KOPT-K1 (cell line): ENCODE results near the gene MEI1.

Experiments used
- H3K27ac ChIP-seq: fragments of 200-600 bp; sonication (generic); 2 replicates; pipeline ENCODE4 v1.5.1; 2016; ENCODE audit warnings: antibody characterized with exemption, mild to moderate bottlenecking, low read depth, low read length; ENCODE audit not compliant: poor library complexity, severe bottlenecking
- H3K36me3 ChIP-seq: fragments of 200-600 bp; sonication (generic); 2 replicates; pipeline ENCODE4 v1.5.1; 2017; ENCODE audit warnings: antibody characterized with exemption, mild to moderate bottlenecking, low read length, moderate library complexity; ENCODE audit not compliant: insufficient read depth
- H3K9me3 ChIP-seq: fragments of 200-600 bp; sonication (generic); 2 replicates; pipeline ENCODE4 v1.5.1; 2017; ENCODE audit warnings: antibody characterized with exemption, low read length, mild to moderate bottlenecking; ENCODE audit not compliant: insufficient read depth, poor library complexity, severe bottlenecking

Gene MEI1

DNA sequence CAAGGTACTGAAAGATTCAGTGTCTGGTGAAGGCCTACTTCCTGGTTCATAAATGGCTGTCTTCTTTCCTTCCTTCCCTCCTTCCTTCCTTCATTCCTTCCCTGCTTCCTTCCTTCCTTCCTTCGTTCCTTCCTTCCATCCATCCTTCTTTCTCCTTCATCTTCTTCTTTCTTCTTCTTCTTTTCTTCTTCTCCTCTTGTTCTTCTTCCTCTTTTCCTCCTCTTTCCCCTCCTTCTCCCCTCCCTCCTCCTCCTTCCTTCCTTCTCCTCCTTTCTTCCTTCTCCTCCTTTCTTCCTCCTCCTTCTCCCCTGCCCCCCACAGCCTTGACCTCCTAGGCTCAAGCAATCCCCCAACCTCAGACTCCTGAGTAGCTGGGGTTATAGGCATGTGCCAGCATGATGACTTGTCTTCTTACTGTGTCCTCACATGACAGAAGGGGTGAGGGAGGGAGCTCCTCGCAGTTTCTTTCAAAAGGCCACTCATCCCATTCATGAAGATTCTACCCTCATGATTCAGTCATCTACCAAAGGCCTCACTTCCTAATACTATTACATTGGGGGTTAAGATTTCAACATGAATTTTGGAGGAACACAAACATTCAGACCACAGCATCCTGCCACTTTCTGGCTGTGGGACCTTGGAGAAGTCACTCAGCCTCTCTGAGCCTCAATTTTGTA is 78.6 kb downstream of the MEI1 start:
- no peaks in the 10 kb centered on the region for H3K9me3 ChIP-seq
- no peaks in the 10 kb centered on the region for H3K36me3 ChIP-seq
- H3K27ac ChIP-seq = no peak overlapping the region

DNA sequence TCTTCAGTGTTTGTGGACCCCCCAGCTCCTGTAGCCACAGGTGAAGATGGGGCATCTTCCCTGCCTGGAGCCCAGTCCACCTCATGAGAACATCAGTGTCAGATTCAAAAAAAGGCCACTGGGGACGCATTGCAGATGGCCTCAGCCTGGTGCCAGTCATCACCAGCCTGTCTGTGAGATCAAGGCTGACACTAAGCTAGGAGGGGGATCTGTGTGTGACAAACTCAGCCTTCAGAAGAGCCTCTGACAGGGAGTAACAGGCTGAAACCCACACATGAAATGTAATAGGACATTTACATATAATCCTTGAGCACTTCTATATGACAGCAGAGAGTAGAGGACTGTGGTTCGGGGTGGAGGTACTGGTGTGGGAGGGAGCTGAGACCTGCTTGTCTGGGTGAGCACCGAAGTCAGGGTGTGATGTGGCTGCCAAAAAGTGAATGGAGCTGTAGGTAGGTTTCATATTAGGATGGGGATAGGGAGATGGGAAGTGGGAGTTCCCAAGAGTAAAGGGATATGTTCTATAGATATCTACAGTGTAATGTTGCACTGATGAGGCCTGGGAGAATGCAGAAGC is 80.7 kb downstream of the MEI1 start:
- Histone ChIP-seq H3K9me3 (no peaks in the 10 kb centered on the region), H3K36me3 (no peaks in the 10 kb centered on the region), H3K27ac (no peak overlapping the region)

DNA sequence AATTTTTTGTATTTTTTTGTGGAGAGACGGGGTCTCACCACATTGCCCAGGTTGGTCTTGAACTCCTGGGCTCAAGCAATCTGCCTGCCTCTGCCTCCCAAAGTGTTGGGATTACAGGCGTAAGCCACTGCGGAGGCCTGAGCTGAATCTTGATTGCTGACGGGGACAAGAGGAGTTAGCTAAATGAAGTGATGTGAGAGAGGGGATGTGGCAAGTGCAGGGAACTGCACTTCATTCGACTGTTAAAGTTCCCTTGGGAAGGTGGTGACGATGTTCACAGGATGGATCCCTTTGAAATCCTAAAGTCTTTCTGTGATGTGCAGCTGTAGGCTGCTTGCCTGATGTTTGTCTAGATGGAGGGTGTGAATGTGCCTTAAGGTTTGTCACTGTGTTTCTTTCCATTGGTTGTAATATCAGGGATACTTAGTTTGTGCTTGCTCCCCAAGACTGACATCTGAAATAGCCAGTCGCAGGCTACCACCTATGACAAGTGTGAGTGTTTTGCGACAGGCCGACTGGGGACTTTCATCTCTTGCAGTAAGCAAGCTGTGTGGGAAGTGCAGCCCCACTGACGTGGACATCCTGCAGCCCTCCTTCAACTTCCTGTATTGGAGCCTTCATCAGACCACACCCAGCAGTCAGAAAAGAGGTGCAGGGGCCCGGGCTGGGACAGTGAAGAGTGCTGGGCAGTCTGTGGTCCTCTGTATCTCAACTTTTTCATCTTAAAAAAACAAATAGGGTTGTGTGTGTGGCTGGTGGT is 81.6 kb downstream of the MEI1 start:
- Histone ChIP-seq H3K9me3 (no peaks in the 10 kb centered on the region), H3K36me3 (no peaks in the 10 kb centered on the region), H3K27ac (peak overlapping the region; percentile 47)

- Histone ChIP-seq H3K9me3 (no peaks in the 10 kb centered on the region), H3K36me3 (no peaks in the 10 kb centered on the region), H3K27ac (peak overlapping the region; percentile 47)
Measured at GRCh38 chr22:41781507-41781906, 82.2 kb downstream of the MEI1 start.

DNA sequence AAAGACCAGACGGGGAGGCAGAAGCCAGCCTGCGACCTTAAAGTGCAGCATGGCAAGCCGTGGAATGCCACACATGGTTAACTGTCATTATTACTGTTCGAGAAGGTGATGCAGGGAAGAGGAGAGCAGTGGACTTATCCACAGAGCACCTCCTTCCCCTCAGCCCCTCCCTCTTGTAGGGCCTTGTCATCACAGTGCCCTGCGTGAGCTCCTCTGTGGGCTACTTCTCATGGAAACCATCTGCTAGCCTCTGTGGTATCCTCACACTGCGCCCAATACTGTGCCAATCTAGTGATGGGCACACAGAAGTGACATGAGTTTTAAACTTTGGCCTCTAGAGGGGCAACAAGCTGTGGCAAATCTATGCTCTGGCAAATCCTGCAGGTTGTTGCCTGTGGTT is 83.0 kb downstream of the MEI1 start:
- H3K36me3 ChIP-seq = no peaks in the 10 kb centered on the region
- peak overlapping the region; percentile 47 for H3K27ac ChIP-seq
- no peaks in the 10 kb centered on the region for H3K9me3 ChIP-seq

DNA sequence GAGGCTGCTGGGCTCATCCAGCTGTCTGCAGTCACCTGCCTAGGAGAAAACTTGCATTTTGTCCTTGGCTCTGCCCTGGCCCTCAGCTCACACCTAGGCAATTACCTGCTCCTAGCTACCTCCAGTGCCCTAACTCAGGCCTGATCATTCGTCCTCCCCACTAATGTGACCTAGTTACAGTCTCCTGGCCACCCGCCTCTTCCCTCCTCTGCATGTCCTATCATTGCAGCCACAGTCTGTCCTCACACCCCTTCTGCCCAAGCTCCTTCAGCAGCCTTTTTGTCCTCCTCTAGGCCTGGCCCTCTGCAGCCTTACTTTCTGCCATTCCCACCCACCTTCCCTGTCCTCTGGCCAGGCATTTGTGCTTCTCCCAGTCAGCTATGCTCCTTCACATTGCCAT is 83.4 kb downstream of the MEI1 start:
- H3K9me3 ChIP-seq = no peaks in the 10 kb centered on the region

DNA sequence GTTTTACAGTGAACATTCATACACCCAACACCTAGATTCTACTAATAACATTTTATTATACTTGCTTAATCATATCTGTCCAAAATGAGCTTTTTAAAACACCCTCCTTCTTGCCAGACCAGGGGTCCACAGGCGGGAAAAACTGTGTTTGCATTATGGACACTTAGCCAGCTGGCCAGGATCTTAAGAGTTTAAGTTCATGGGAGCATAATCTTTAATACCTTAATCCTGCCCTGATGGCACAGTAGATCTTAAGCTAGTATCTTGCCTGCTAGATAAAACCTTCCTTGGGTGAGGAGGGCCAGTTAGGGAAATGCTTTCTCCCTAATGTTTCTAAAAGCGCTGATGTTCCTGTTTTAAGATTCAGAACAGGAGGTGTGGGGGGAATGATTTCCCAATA is 88.0 kb downstream of the MEI1 start:
- Histone ChIP-seq H3K36me3 (no peaks in the 10 kb centered on the region), H3K27ac (no peak overlapping the region), H3K9me3 (no peaks in the 10 kb centered on the region)

More for the DNA sequence above, 83.4 kb downstream of the MEI1 start:
- Histone ChIP-seq H3K36me3 (no peaks in the 10 kb centered on the region), H3K27ac (no peak overlapping the region)

- Histone ChIP-seq H3K9me3 (no peaks in the 10 kb centered on the region), H3K36me3 (no peaks in the 10 kb centered on the region)
Measured at GRCh38 chr22:41793871-41794270, 94.6 kb downstream of the MEI1 start.

DNA sequence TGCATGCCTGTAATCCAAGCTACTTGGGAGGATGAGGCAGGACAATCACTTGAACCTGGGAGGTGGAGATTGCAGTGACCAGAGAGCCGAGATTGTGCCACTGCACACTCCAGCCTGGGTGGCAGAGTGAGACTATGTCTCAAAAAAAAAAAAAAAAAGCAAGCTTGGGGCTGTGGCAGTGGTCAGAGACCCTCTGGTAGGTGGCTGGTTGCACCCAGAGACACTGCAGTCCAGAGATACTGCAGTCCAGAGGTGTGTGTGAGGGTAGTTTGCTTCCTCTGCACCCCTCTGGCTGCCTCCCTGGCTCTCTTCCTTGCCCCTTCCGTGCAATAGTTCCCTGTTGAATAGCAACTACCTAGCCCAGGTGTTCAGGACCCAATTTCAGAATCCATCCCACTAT is 99.4 kb downstream of the MEI1 start:
- no peak overlapping the region for H3K27ac ChIP-seq
- no peaks in the 10 kb centered on the region for H3K9me3 ChIP-seq
- H3K36me3 ChIP-seq = no peaks in the 10 kb centered on the region

More at GRCh38 chr22:41793871-41794270, 94.6 kb downstream of the MEI1 start:
- no peak overlapping the region for H3K27ac ChIP-seq

GRCh38 chr22:41799486-41800347 is 100.4 kb downstream of the MEI1 start:
- Histone ChIP-seq H3K27ac (peak overlapping the region; percentile 94), H3K9me3 (no peaks in the 10 kb centered on the region), H3K36me3 (no peaks in the 10 kb centered on the region)

- Histone ChIP-seq H3K36me3 (no peaks in the 10 kb centered on the region), H3K9me3 (no peaks in the 10 kb centered on the region), H3K27ac (peak within 1 kb of the TSS; percentile 94)
Measured at GRCh38 chr22:41800348-41801146, 101.2 kb downstream of the MEI1 start, which contains the start of gene CCDC134. Gene CCDC134, plus strand, starts transcription at chr22:41800679. Its CDS starts 8,212 bp downstream, at chr22:41808891.

GRCh38 chr22:41801147-41801819 is 102.0 kb downstream of the MEI1 start:
- no peaks in the 10 kb centered on the region for H3K9me3 ChIP-seq
- 0 out of 2 replicates have a peak, but pooled peaks cover 1% of the 10 kb centered on the region for H3K36me3 ChIP-seq
- peak overlapping the region; percentile 94 for H3K27ac ChIP-seq

GRCh38 chr22:41801886-41802285 is 102.6 kb downstream of the MEI1 start:
- 0 out of 2 replicates have a peak, but pooled peaks cover 6% of the 10 kb centered on the region for H3K36me3 ChIP-seq
- peak overlapping the region; percentile 94 for H3K27ac ChIP-seq
- H3K9me3 ChIP-seq = no peaks in the 10 kb centered on the region

DNA sequence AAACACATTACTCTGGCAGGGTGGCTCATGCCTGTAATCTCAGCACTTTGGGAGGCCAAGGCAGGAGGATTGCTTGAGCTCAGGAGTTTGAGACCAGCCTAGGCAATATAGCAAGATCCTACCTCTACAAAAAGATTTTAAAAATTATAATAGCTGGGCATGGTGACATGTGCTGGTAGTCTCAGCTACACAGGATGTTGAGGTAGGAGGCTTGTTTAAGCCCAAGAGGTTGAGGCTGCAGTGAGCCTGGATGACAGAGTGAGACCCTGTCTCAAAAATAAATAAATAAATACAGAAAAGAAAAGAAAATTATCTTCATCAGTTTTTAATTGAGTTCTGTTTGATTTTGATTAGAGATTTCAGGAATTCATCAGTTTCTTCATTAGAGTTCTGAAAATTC is 106.3 kb downstream of the MEI1 start:
- Histone ChIP-seq H3K9me3 (no peaks in the 10 kb centered on the region), H3K27ac (no peak overlapping the region), H3K36me3 (peaks cover 32% of the 10 kb centered on the region)
